KMS-11 (cell line): ENCODE measurements around the gene R3HDM4.

Source experiments
- H2AFZ ChIP-seq: fragments of 200-600 bp; sonication (generic); 2 replicates; pipeline ENCODE4 v1.6.1; 2016; ENCODE audit warnings: antibody characterized with exemption, mixed run types, low read depth
- H3K27ac ChIP-seq: fragments of 200-600 bp; sonication (generic); 2 replicates; pipeline ENCODE4 v1.6.1; 2016; ENCODE audit warnings: mild to moderate bottlenecking, mixed run types
- H3K27me3 ChIP-seq: fragments of 200-600 bp; sonication (generic); 2 replicates; pipeline ENCODE4 v1.6.1; 2017; ENCODE audit warnings: mild to moderate bottlenecking, low read depth, mixed run types, moderate library complexity; ENCODE audit not compliant: insufficient read depth
- H3K36me3 ChIP-seq: fragments of 200-600 bp; sonication (generic); 2 replicates; pipeline ENCODE4 v1.6.1; 2017; ENCODE audit warnings: mild to moderate bottlenecking, mixed run types; ENCODE audit not compliant: insufficient read depth
- H3K4me1 ChIP-seq: fragments of 200-600 bp; sonication (generic); 2 replicates; pipeline ENCODE4 v1.6.1; 2016; ENCODE audit warnings: mild to moderate bottlenecking, low read depth, mixed run types; ENCODE audit not compliant: poor library complexity, severe bottlenecking
- H3K4me2 ChIP-seq: fragments of 200-600 bp; sonication (generic); 2 replicates; pipeline ENCODE4 v1.7.0; 2016; ENCODE audit warnings: mild to moderate bottlenecking, mixed run types
- H3K4me3 ChIP-seq: fragments of 200-600 bp; sonication (generic); IDR thresholded peaks from 2 replicates; pipeline ENCODE4 v1.6.1; 2017; ENCODE audit warnings: low read depth, low read length, mixed read lengths; ENCODE audit not compliant: insufficient read depth
- H3K79me2 ChIP-seq: fragments of 200-600 bp; sonication (generic); 2 replicates; pipeline ENCODE4 v1.6.1; 2016; ENCODE audit warnings: low read depth, mixed run types; ENCODE audit not compliant: insufficient read depth
- H3K9ac ChIP-seq: fragments of 200-600 bp; sonication (generic); 2 replicates; pipeline ENCODE4 v1.6.1; 2016; ENCODE audit warnings: mild to moderate bottlenecking, mixed run types
- H4K20me1 ChIP-seq: fragments of 200-600 bp; sonication (generic); 2 replicates; pipeline ENCODE4 v1.6.1; 2016; ENCODE audit warnings: mild to moderate bottlenecking, mixed run types; ENCODE audit not compliant: insufficient read depth
- TF ChIP-seq, protein P1 (sequence below): fragments of 200-600 bp; sonication (generic); conservative IDR thresholded peaks from 2 replicates; pipeline ENCODE4 v1.6.1; 2017; ENCODE audit warnings: low read depth, mild to moderate bottlenecking, antibody characterized with exemption, low read length, moderate library complexity, mixed read lengths

The R3HDM4 gene

DNA sequence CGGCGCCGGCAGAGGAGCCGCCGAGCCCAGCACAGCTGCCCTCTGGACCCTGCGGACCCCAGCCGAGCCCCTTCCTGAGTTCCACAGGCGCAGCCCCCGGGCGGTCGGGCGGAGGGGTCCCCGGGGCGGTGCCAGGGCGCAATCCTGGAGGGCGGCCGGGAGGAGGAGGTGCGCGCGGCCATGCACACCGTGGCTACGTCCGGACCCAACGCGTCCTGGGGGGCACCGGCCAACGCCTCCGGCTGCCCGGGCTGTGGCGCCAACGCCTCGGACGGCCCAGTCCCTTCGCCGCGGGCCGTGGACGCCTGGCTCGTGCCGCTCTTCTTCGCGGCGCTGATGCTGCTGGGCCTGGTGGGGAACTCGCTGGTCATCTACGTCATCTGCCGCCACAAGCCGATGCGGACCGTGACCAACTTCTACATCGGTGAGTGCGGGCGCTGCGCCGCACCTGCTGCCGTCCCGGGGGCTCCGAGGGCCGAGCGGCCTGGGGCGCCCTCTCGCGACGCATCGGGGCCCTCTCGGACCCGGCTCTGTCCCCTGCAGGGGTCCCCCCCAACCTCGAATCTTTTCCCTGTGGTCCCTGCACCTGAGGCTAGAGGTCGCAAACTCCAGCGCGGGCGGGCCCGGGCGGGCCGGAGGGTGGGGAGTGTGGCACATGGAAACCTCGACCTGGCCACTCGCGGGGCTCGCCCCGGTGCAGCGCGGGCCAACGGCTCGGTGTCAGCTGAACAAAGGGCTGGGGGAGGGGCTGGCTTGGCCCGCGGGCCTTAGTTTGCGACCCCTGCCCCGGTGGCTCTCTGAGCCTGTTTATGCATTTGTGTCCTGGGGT, 4.5 kb upstream of the R3HDM4 start, which contains the start of gene KISS1R:
Gene KISS1R (plus strand): TSS at position 11 of the 829 bp plus-strand sequence. CDS start 170 bp downstream, at position 181.
- H4K20me1 ChIP-seq = no peaks in the 10 kb centered on the region
- TF ChIP-seq, protein P1, sequence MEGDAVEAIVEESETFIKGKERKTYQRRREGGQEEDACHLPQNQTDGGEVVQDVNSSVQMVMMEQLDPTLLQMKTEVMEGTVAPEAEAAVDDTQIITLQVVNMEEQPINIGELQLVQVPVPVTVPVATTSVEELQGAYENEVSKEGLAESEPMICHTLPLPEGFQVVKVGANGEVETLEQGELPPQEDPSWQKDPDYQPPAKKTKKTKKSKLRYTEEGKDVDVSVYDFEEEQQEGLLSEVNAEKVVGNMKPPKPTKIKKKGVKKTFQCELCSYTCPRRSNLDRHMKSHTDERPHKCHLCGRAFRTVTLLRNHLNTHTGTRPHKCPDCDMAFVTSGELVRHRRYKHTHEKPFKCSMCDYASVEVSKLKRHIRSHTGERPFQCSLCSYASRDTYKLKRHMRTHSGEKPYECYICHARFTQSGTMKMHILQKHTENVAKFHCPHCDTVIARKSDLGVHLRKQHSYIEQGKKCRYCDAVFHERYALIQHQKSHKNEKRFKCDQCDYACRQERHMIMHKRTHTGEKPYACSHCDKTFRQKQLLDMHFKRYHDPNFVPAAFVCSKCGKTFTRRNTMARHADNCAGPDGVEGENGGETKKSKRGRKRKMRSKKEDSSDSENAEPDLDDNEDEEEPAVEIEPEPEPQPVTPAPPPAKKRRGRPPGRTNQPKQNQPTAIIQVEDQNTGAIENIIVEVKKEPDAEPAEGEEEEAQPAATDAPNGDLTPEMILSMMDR = peak; percentile 35; the same call in 1 of the 2 replicates
- no peak within 1 kb of the TSS for H3K27ac ChIP-seq
- no peak within 1 kb of the TSS for H3K4me3 ChIP-seq
- no peak within 1 kb of the TSS; the same call in 1 of the 2 replicates for H2AFZ ChIP-seq
- no peak within 1 kb of the TSS for H3K9ac ChIP-seq
- H3K4me2 ChIP-seq = peak within 1 kb of the TSS; percentile 39; the same call in 1 of the 2 replicates
- H3K79me2 ChIP-seq = no peaks in the 10 kb centered on the region
- peaks cover 13% of the 10 kb centered on the region for H3K4me1 ChIP-seq
- peaks cover 33% of the 10 kb centered on the region for H3K27me3 ChIP-seq
- no peaks in the 10 kb centered on the region for H3K36me3 ChIP-seq

DNA sequence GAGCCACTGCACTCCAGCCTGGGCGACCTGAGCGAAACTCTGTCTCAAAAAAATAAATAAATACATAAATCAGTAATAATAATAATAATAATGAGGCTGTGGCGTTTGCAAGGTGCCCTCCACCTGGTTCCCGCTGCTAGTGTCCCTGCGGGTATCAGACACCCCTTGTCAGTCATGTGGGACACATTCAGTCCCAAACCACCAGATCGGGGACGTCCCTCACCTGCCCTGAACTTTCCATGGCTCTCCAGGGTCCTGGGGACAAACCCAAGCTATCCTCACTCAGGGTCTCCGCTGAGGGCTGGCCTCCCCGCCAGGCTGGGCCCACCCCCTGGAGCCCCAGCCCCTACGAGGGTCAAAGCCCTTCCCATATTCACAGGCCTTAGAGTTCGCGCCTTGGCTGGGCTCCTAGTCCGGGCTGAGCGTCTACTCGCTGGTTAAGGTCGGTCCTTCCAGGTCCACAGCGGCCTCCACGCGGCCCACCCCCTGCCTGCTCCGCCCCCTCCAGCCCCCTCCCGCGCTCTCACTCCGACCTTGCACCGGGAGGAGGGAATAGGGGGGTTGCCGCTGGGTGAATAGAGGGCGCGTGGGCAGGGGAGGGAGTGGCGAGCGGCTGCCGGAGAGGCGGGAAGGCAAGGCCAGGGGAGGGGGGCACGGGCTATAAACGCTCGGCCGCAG, 3.8 kb upstream of the R3HDM4 start:
- H3K27ac ChIP-seq = no peak overlapping the region
- no peak overlapping the region for H3K4me3 ChIP-seq
- H3K4me2 ChIP-seq = peak overlapping the region; percentile 39; the same call in 1 of the 2 replicates
- peaks cover 11% of the 10 kb centered on the region for H3K4me1 ChIP-seq
- H3K27me3 ChIP-seq = peaks cover 33% of the 10 kb centered on the region
- no peak overlapping the region for H3K9ac ChIP-seq
- no peak overlapping the region for H2AFZ ChIP-seq
- no peaks in the 10 kb centered on the region for H3K36me3 ChIP-seq
- no peaks in the 10 kb centered on the region for H3K79me2 ChIP-seq
- TF ChIP-seq, protein P1 = no peak
- H4K20me1 ChIP-seq = no peaks in the 10 kb centered on the region

DNA sequence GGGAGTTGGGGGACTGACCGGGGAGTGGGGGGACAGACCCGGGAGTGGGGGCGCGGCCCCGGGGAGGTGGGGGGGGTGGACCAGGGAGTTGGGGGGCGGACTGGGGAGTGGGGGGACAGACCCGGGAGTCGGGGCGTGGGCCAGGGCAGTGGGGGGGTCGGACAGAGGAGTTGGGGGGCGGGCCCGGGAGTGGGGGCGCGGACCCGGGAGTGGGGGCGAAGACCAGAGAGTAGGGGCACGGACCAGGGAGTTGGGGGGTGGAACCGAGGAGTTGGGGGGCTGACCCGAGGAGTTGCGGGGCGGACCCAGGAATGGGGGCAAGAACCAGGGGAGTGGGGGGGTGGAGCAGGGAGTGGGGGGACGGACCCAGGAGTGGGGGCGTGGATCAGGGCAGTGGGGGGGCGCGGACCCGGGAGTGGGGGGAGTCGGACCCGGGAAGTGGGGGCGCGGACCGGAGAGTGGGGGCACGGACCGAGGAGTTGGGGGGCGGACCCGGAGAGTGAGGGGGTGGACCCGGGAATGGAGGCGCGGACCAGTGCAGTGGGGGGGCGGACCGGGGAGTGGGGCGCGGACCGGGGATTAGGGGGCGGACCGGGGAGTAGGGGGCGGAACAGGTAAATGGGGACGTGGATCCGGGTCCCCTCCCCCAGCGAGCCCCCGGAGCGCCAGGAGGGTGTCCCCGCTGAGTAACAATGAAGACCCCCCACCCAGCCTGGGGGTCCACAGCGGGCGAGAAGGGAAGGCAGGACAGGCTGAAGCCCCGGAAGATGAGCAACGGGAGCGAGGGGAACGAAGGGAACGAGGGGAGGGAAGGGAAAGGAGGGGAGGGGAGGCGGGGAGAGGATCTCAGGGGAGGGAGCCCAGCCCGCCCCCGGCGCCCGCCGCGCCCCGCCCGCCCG, 589 bp downstream of the R3HDM4 start:
- H3K4me2 ChIP-seq = no peak overlapping the region
- peak overlapping the region; percentile 57; the same call in 1 of the 2 replicates for H3K9ac ChIP-seq
- H3K27me3 ChIP-seq = peaks cover 5% of the 10 kb centered on the region; the same call in 1 of the 2 replicates
- H3K4me1 ChIP-seq = peaks cover 5% of the 10 kb centered on the region
- no peak overlapping the region; the same call in 1 of the 2 replicates for H2AFZ ChIP-seq
- H3K27ac ChIP-seq = no peak overlapping the region
- peaks cover 11% of the 10 kb centered on the region; the same call in 1 of the 2 replicates for H3K79me2 ChIP-seq
- no peaks in the 10 kb centered on the region for H4K20me1 ChIP-seq
- no peaks in the 10 kb centered on the region for H3K36me3 ChIP-seq
- H3K4me3 ChIP-seq = no peak overlapping the region
- TF ChIP-seq, protein P1 = no peak
